ENCODE results near the gene TENT5C.

DNA sequence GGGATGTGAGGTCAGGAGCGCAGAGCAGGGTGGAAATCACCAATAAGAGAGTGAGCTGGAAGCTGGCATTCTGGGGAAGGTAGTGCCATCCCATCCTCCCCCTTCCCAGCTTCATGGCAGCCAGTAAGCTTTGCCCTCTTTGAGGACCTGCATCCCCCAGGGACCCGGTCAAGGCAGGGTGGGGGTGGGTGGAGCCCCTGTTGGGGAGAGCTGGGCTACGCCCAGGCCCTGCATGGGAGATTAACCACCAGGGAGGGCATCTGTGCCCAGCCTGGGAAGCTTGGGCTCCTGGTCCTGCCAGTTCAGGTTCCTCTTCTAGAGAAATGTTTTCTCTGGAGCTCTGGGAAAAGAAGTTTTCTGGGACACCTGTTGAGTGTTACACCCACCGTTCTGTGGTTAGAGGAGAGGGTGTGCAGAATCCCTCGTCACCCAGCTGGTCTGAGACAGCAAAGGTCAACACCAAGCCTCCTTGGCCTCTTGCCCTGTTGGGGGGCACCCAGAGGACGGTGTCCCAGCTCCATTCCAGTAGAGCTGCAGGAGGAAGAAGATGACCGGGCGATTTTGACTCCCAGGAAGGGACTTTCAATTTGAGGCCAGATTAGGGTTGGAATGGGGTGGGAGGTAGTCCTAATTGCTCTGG is 30.1 kb upstream of the TENT5C start:
- TF ChIP-seq CREB1 (IDR thresholded peaks at IDR 0.05; ENCODE audit: low read depth) (no peak), POLR2A (IDR thresholded peaks at IDR 0.05; ENCODE audit: low read depth, low read length) (no peak), YBX1 (IDR thresholded peaks at IDR 0.05) (no peak)
- TF ChIP-seq, protein P1, sequence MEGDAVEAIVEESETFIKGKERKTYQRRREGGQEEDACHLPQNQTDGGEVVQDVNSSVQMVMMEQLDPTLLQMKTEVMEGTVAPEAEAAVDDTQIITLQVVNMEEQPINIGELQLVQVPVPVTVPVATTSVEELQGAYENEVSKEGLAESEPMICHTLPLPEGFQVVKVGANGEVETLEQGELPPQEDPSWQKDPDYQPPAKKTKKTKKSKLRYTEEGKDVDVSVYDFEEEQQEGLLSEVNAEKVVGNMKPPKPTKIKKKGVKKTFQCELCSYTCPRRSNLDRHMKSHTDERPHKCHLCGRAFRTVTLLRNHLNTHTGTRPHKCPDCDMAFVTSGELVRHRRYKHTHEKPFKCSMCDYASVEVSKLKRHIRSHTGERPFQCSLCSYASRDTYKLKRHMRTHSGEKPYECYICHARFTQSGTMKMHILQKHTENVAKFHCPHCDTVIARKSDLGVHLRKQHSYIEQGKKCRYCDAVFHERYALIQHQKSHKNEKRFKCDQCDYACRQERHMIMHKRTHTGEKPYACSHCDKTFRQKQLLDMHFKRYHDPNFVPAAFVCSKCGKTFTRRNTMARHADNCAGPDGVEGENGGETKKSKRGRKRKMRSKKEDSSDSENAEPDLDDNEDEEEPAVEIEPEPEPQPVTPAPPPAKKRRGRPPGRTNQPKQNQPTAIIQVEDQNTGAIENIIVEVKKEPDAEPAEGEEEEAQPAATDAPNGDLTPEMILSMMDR (IDR thresholded peaks at IDR 0.05 in 2 of 3, conservative IDR thresholded peaks at IDR 0.05 in 1 of 3; ENCODE audit: control insufficient read depth in 2 of 3, extremely low read depth in 1 of 3, insufficient read depth in 1 of 3, low read depth in 3 of 3, low read length in 3 of 3) = no peak

All from GM12878 (cell line).